Smooth muscle cell (in vitro differentiated cells): ENCODE results near the gene AVEN. TPM values are rescaled to one million over a fixed set of nuclear protein-coding genes. Genes with fewer than 3 reads are reported as not detected.

Experiments used
- DNase-seq: peaks from one replicate; lab custom pipeline; 2025; ENCODE audit not compliant: unreplicated experiment; lab: John Stamatoyannopoulos, UW
- H2AFZ ChIP-seq: fragments of 200-600 bp; sonication (generic); 2 replicates; pipeline ENCODE4 v1.6.0; 2016; ENCODE audit warnings: antibody characterized with exemption, low read depth, mild to moderate bottlenecking
- H3F3A ChIP-seq: fragments of 200-600 bp; sonication (generic); 2 replicates; pipeline ENCODE4 v1.6.0; 2017; ENCODE audit warnings: antibody characterized with exemption, low read depth
- H3K27ac ChIP-seq: fragments of 200-600 bp; sonication (generic); 2 replicates; pipeline ENCODE4 v1.5.1; 2016; ENCODE audit warnings: low read depth, mild to moderate bottlenecking
- H3K27me3 ChIP-seq: fragments of 200-600 bp; sonication (generic); 2 replicates; pipeline ENCODE4 v1.6.1; 2016; ENCODE audit warnings: low read depth, mild to moderate bottlenecking
- H3K36me3 ChIP-seq: fragments of 200-600 bp; sonication (generic); 2 replicates; pipeline ENCODE4 v1.5.1; 2016; ENCODE audit warnings: low read depth
- H3K4me1 ChIP-seq: fragments of 200-600 bp; sonication (generic); 2 replicates; pipeline ENCODE4 v1.5.1; 2016; ENCODE audit warnings: low read depth
- H3K4me2 ChIP-seq: fragments of 200-600 bp; sonication (generic); 2 replicates; pipeline ENCODE4 v1.6.0; 2016; ENCODE audit warnings: mild to moderate bottlenecking
- H3K4me3 ChIP-seq: fragments of 200-600 bp; sonication (generic); 2 replicates; pipeline ENCODE4 v1.5.1; 2016; ENCODE audit warnings: mild to moderate bottlenecking
- H3K79me2 ChIP-seq: fragments of 200-600 bp; sonication (generic); 2 replicates; pipeline ENCODE4 v1.6.0; 2016; ENCODE audit warnings: low read depth, mild to moderate bottlenecking
- H3K9ac ChIP-seq: fragments of 200-600 bp; sonication (generic); 2 replicates; pipeline ENCODE4 v1.6.0; 2016; ENCODE audit warnings: low read depth
- H3K9me3 ChIP-seq: fragments of 200-600 bp; sonication (generic); replicated peaks from 2 replicates; pipeline ENCODE4 v1.5.1; 2016; ENCODE audit warnings: low read depth
- H4K20me1 ChIP-seq: fragments of 200-600 bp; sonication (generic); 2 replicates; pipeline ENCODE4 v1.6.0; 2016; ENCODE audit warnings: low read depth
- WGBS: methylation state at CpG from one replicate; pipeline ENCODE4 v1.1.7; 2016; ENCODE audit warnings: low lambda C conversion rate; 5-methylcytosine and 5-hydroxymethylcytosine counted together
- polyA plus RNA-seq: library from polyadenylated mRNA; unstranded; fragments of >200 nt; fragmentation: Nextera tagmentation; extraction: Ambion mirVana; gene quantifications from 2 replicates; pipeline ENCODE4 v1.2.1, GENCODE V29; 2016
- total RNA-seq: library from RNA; depleted of rRNA; stranded (reverse); fragments of >200 nt; gene quantifications from 2 replicates; pipeline ENCODE4 v1.2.3, GENCODE V29; 2014
- TF ChIP-seq, protein P1 (sequence below): fragments of 200-600 bp; sonication (generic); IDR thresholded peaks from 2 replicates; pipeline ENCODE4 v1.5.1; 2017; ENCODE audit warnings: borderline replicate concordance, mild to moderate bottlenecking, antibody characterized with exemption; ENCODE audit not compliant: insufficient read depth, poor library complexity, severe bottlenecking

The AVEN gene, protein sequence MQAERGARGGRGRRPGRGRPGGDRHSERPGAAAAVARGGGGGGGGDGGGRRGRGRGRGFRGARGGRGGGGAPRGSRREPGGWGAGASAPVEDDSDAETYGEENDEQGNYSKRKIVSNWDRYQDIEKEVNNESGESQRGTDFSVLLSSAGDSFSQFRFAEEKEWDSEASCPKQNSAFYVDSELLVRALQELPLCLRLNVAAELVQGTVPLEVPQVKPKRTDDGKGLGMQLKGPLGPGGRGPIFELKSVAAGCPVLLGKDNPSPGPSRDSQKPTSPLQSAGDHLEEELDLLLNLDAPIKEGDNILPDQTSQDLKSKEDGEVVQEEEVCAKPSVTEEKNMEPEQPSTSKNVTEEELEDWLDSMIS
- total RNA-seq, result 8.2 and 10.6 TPM in 2 replicates
- polyA plus RNA-seq, result 15.2 and 15.7 TPM in 2 replicates

DNA sequence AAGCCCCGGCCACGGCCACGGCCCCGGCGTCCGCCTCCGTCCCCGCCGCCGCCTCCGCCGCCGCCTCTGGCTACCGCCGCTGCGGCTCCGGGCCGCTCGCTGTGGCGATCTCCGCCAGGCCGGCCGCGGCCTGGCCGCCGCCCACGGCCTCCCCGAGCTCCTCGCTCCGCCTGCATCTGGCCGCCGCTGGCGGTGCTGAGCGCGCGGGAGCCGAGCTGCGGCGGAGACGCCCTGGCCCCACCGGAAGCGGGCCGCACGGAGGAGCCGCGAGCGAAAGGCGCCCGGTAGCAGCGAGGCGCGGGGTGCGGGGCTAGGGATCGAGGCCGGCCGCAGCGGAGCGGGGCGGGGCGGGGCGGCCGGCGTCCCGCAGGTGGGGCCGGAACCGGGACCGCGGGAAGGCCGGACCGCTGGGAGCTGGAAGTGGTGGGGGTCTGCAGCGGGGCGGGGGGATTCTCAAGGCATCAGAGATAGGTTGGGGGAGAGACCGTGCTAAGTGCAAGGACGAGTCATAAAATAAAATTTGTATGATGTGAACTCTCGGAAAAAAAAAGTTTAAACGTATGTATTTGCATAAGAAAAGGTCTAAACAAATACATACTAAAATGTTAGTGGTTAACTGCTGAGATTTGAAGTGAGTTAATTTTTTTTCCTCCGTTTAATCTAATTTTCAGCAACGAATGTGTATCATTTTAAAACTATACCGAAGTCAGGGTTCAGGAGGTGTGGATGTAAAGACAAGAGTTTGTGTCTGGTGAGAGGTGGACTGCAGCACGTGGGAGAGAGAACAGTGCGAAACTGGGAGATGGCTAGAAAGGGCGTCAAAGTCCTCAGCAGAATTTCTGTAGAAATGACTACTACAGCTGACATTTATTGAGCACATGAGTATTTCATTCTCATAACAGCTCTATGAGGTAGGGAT lies at the start of gene AVEN:
Gene AVEN, minus strand, starts transcription at position 334 of the 919 bp plus-strand sequence. Its CDS starts 158 bp downstream, at position 176.
- Histone ChIP-seq H3K4me2 (peak within 1 kb of the TSS; percentile 89), H3K36me3 (no peaks in the 10 kb centered on the region), H3K79me2 (peaks cover 12% of the 10 kb centered on the region), H3K27ac (peak within 1 kb of the TSS; percentile 58), H3K9me3 (no peaks in the 10 kb centered on the region), H4K20me1 (no peaks in the 10 kb centered on the region), H3K9ac (peak within 1 kb of the TSS; percentile 61), H3K4me3 (peak within 1 kb of the TSS; percentile 63), H2AFZ (peak within 1 kb of the TSS; percentile 73), H3F3A (no peaks in the 10 kb centered on the region), H3K4me1 (peaks cover 6% of the 10 kb centered on the region), H3K27me3 (no peaks in the 10 kb centered on the region)
- TF ChIP-seq, protein P1, sequence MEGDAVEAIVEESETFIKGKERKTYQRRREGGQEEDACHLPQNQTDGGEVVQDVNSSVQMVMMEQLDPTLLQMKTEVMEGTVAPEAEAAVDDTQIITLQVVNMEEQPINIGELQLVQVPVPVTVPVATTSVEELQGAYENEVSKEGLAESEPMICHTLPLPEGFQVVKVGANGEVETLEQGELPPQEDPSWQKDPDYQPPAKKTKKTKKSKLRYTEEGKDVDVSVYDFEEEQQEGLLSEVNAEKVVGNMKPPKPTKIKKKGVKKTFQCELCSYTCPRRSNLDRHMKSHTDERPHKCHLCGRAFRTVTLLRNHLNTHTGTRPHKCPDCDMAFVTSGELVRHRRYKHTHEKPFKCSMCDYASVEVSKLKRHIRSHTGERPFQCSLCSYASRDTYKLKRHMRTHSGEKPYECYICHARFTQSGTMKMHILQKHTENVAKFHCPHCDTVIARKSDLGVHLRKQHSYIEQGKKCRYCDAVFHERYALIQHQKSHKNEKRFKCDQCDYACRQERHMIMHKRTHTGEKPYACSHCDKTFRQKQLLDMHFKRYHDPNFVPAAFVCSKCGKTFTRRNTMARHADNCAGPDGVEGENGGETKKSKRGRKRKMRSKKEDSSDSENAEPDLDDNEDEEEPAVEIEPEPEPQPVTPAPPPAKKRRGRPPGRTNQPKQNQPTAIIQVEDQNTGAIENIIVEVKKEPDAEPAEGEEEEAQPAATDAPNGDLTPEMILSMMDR, result no peak
- 3% methylated on average over 52 of the region's 82 CpGs for WGBS
- peak; percentile 49 for DNase-seq

DNA sequence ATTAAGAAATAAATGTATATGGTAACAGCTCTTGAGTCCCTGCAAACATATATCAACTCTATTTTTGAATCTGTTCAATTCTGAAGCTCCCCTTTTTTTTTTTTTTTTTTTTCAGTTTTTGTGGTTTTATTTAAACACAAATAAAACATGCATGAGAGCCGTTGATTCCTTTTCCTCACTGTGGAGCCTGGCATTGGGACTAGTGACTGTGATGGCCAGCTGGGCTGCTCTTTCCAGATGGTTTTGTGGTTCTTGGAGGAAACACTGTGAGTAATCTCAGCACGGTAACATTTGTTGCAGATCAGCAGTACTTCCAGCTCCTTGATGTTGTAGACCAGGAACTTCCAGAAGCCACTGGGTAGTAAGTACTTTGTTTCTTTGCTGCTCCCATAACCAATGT lies 46.7 kb upstream of the AVEN start:
- peaks cover 8% of the 10 kb centered on the region for H4K20me1 ChIP-seq
- H3F3A ChIP-seq, result peaks cover 3% of the 10 kb centered on the region
- TF ChIP-seq, protein P1, result no peak
- no peak overlapping the region for H3K9ac ChIP-seq
- DNase-seq, result no peak
- H3K27me3 ChIP-seq, result no peaks in the 10 kb centered on the region
- H3K4me2 ChIP-seq, result no peak overlapping the region
- no peak overlapping the region for H2AFZ ChIP-seq
- no peak overlapping the region for H3K27ac ChIP-seq
- no peaks in the 10 kb centered on the region for H3K79me2 ChIP-seq
- WGBS, result 87% methylated on average over 2 of the region's 2 CpGs
- no peaks in the 10 kb centered on the region for H3K4me1 ChIP-seq
- no peaks in the 10 kb centered on the region for H3K9me3 ChIP-seq
- no peak overlapping the region for H3K4me3 ChIP-seq
- H3K36me3 ChIP-seq, result peaks cover 8% of the 10 kb centered on the region

DNA sequence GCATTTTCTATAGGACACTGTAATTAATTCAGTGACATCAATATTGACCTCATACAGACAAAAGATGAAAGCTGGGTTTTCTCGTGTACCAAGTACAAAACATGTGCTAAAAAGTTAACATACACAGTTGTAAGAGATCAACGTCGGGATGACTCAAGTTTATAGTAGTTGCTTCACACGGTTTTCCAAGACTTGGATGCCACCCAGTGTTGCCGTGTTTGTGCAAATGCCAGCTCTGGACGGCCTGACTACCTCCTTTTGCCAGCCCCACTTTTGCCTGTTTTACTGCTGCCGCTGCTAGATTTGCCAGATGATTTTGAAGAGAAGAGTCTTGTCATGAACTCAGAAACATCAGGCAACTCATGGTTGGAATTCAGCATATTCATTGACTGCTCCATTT lies 45.1 kb upstream of the AVEN start:
- Histone ChIP-seq H3K4me2 (no peak overlapping the region), H3K27me3 (no peaks in the 10 kb centered on the region), H4K20me1 (no peaks in the 10 kb centered on the region), H3K36me3 (peaks cover 8% of the 10 kb centered on the region), H3K9me3 (no peaks in the 10 kb centered on the region), H3K4me1 (no peaks in the 10 kb centered on the region), H3K4me3 (no peak overlapping the region), H3K27ac (no peak overlapping the region), H3F3A (peaks cover 3% of the 10 kb centered on the region), H2AFZ (no peak overlapping the region), H3K9ac (no peak overlapping the region), H3K79me2 (no peaks in the 10 kb centered on the region)
- TF ChIP-seq, protein P1, result no peak
- 95% methylated on average over 7 of the region's 7 CpGs for WGBS
- DNase-seq, result no peak
